PC-9 (cell line): ENCODE data around the gene MDH2. TPM values are rescaled to one million over a fixed set of nuclear protein-coding genes. Genes with fewer than 3 reads are reported as not detected.
"Not testable (repeated sequence)": the region's sequence is repeated elsewhere in the genome, so short reads cannot be mapped to it uniquely, and the experiment has no call there.

Source experiments
- BruUV-seq: library from RNA; stranded (reverse); fragments of 400-500 nt; replicated peaks from 2 replicates; lab custom pipeline; 2021; lab: Mats Ljungman, UMichigan
- CTCF ChIA-PET: fragments of 300-600 bp; sonication (Branson Sonifier 250); formaldehyde crosslinking; loops from one replicate; lab custom pipeline; 2022; ENCODE audit warnings: antibody characterized with exemption; lab: Charles Lee
- POLR2A ChIA-PET: fragments of 300-600 bp; sonication (Branson Sonifier 250); formaldehyde crosslinking; loops from one replicate; lab custom pipeline; 2022; ENCODE audit warnings: antibody characterized with exemption; ENCODE audit not compliant: unreplicated experiment; lab: Charles Lee
- DNase-seq, 2 experiments: peaks; one replicate each; pipeline versions ENCODE4 v3.0.0 to v3.0.0-alpha.2; 2015 to 2022; ENCODE audit warnings: mixed read lengths in 1 of 2
- H2AFZ ChIP-seq: fragments of 200-600 bp; sonication (generic); 2 replicates; pipeline ENCODE4 v1.8.1; 2017; ENCODE audit warnings: antibody characterized with exemption
- H3F3A ChIP-seq: fragments of 200-600 bp; sonication (generic); 2 replicates; pipeline ENCODE4 v1.8.1; 2017; ENCODE audit warnings: antibody characterized with exemption, mild to moderate bottlenecking, low read depth; ENCODE audit not compliant: insufficient read depth
- H3K27ac ChIP-seq: fragments of 200-600 bp; sonication (generic); 2 replicates; pipeline ENCODE4 v1.6.1; 2016; ENCODE audit warnings: mixed run types
- H3K27me3 ChIP-seq: fragments of 200-600 bp; sonication (generic); 2 replicates; pipeline ENCODE4 v1.6.1; 2016; ENCODE audit warnings: low read depth, mixed run types; ENCODE audit not compliant: insufficient read depth
- H3K36me3 ChIP-seq: fragments of 200-600 bp; sonication (generic); 2 replicates; pipeline ENCODE4 v1.6.1; 2016; ENCODE audit warnings: low read depth, mixed run types
- H3K4me1 ChIP-seq: fragments of 200-600 bp; sonication (generic); replicated peaks from 2 replicates; pipeline ENCODE4 v1.6.1; 2016; ENCODE audit warnings: mixed run types; ENCODE audit not compliant: insufficient read depth
- H3K4me2 ChIP-seq: fragments of 200-600 bp; sonication (generic); 2 replicates; pipeline ENCODE4 v1.6.1; 2017; ENCODE audit warnings: mixed run types
- H3K4me3 ChIP-seq: fragments of 200-600 bp; sonication (generic); 2 replicates; pipeline ENCODE4 v1.6.1; 2016; ENCODE audit warnings: mixed run types
- H3K79me2 ChIP-seq: fragments of 200-600 bp; sonication (generic); 2 replicates; pipeline ENCODE4 v1.6.1; 2017; ENCODE audit warnings: low read depth, mixed run types
- H3K9me2 ChIP-seq: fragments of 200-600 bp; sonication (generic); 2 replicates; pipeline ENCODE4 v1.8.1; 2017; ENCODE audit warnings: mild to moderate bottlenecking; ENCODE audit not compliant: insufficient read depth
- H3K9me3 ChIP-seq: fragments of 200-600 bp; sonication (generic); 2 replicates; pipeline ENCODE4 v1.8.1; 2016; ENCODE audit warnings: low read depth; ENCODE audit not compliant: insufficient read depth
- H4K20me1 ChIP-seq: fragments of 200-600 bp; sonication (generic); 2 replicates; pipeline ENCODE4 v1.8.1; 2017; ENCODE audit not compliant: insufficient read depth
- EZH2 ChIP-seq: fragments of 200-600 bp; sonication (generic); IDR thresholded peaks from 2 replicates; pipeline ENCODE4 v1.8.0; 2017; ENCODE audit warnings: antibody characterized with exemption, low read depth
- intact Hi-C: fragments of 100-400 bp; cut with micrococcal nuclease; formaldehyde crosslinking; loops from one replicate; pipeline ENCODE4 v1.10.0; 2022; ENCODE audit not compliant: unreplicated experiment
- total RNA-seq: library from RNA; stranded (reverse); gene quantifications from 2 replicates; pipeline ENCODE4 v1.2.3, GENCODE V29; 2021
- TF ChIP-seq, protein P1 (sequence below): fragments of 200-600 bp; sonication (generic); conservative IDR thresholded peaks from 2 replicates; pipeline ENCODE4 v1.6.1; 2017; ENCODE audit warnings: mixed run types, antibody characterized with exemption, mild to moderate bottlenecking, moderate library complexity

Gene MDH2
- total RNA-seq, 1 experiment from 2014 or later: 328 TPM

GRCh38 chr7:76086070-76086469, 38.2 kb downstream of the MDH2 start:
- Histone ChIP-seq H3K36me3 (no peaks in the 10 kb centered on the region), H3K9me3 (no peaks in the 10 kb centered on the region), H3K27me3 (no peaks in the 10 kb centered on the region), H4K20me1 (no peaks in the 10 kb centered on the region), H3K4me3 (no peak overlapping the region), H3K79me2 (no peaks in the 10 kb centered on the region), H2AFZ (no peak overlapping the region), H3K4me2 (peak overlapping the region; percentile 47), H3K9me2 (no peaks in the 10 kb centered on the region), H3K27ac (peak overlapping the region; percentile 96), H3F3A (peaks cover 58% of the 10 kb centered on the region), H3K4me1 (peaks cover 88% of the 10 kb centered on the region)
- TF ChIP-seq, protein P1, sequence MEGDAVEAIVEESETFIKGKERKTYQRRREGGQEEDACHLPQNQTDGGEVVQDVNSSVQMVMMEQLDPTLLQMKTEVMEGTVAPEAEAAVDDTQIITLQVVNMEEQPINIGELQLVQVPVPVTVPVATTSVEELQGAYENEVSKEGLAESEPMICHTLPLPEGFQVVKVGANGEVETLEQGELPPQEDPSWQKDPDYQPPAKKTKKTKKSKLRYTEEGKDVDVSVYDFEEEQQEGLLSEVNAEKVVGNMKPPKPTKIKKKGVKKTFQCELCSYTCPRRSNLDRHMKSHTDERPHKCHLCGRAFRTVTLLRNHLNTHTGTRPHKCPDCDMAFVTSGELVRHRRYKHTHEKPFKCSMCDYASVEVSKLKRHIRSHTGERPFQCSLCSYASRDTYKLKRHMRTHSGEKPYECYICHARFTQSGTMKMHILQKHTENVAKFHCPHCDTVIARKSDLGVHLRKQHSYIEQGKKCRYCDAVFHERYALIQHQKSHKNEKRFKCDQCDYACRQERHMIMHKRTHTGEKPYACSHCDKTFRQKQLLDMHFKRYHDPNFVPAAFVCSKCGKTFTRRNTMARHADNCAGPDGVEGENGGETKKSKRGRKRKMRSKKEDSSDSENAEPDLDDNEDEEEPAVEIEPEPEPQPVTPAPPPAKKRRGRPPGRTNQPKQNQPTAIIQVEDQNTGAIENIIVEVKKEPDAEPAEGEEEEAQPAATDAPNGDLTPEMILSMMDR: no peak
- TF ChIP-seq EZH2: no peak
- CTCF ChIA-PET: interaction anchor here (1.0 kb wide), 1 partner anchor 17 kb away, joined by 3 read pairs; no protein-coding TSS in a partner anchor
- intact Hi-C loops: loop anchor here (5.0 kb wide), 1 partner anchor 206 kb away; no protein-coding TSS in a partner anchor
- DNase-seq: peak in 1 of 2 experiments; percentile 51
- no TSS peak for BruUV-seq
- POLR2A ChIA-PET: interaction anchor here (0.6 to 0.7 kb wide), 2 partner anchors 19 to 37 kb away, joined by 4 read pairs; no protein-coding TSS in a partner anchor

GRCh38 chr7:76087362-76087791, 39.5 kb downstream of the MDH2 start:
- CTCF ChIA-PET: interaction anchor here (1.1 kb wide), 1 partner anchor 18 kb away, joined by 3 read pairs; no protein-coding TSS in a partner anchor
- H3K4me3 ChIP-seq, BruUV-seq, H3K79me2 ChIP-seq, H4K20me1 ChIP-seq, H3K9me3 ChIP-seq, H3K36me3 ChIP-seq, H3K9me2 ChIP-seq, H3K27me3 ChIP-seq, H2AFZ ChIP-seq: not testable (repeated sequence)
- DNase-seq: peak; percentile 77 to 98
- H3K4me1 ChIP-seq: peaks cover 95% of the 10 kb centered on the region
- POLR2A ChIA-PET: interaction anchor here (0.7 to 1.0 kb wide), 2 partner anchors 15 to 21 kb away, joined by 3 to 11 read pairs; no protein-coding TSS in a partner anchor
- peak overlapping the region; percentile 51 for H3K4me2 ChIP-seq
- intact Hi-C loops: loop anchor here (5.0 kb wide), 1 partner anchor 205 kb away; no protein-coding TSS in a partner anchor
- peaks cover 61% of the 10 kb centered on the region for H3F3A ChIP-seq
- H3K27ac ChIP-seq: peak overlapping the region; percentile 96

DNA sequence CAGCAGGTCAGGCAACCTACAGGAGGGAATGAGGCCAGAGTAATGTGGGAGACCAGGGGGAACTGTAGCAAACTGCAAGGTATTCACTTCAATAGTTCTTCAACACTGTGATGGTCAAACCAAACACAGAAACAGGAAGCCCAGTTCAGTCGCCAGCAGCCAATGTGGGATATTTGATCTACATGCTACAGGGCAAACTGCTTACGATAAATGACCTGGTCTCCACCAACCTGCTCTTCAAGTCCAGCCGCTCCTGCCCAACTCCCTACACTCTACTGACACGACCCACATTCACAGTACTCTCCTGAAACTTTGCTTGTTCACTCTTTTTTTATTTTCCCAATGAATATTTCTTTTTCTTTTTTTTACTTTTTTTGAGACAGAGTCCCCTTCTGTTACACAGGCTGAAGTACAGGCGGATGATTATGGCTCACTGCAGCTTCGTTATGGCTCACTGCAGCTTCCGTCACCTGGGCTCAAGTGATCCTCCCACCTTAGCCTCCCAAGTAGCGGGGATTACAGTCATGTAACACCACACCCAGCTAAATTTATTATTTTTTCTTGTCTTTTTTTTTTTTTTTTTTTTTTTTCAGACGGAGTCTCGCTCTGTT, 42.1 kb downstream of the MDH2 start:
- TF ChIP-seq, protein P1: no peak
- no peak for TF ChIP-seq EZH2
- BruUV-seq: no TSS peak
- ChIA-PET CTCF (interaction anchor here (0.7 to 1.1 kb wide), 3 partner anchors 19 to 1939 kb away, joined by 3 to 8 read pairs (median 5); no protein-coding TSS in a partner anchor), POLR2A (interaction anchor here (0.7 kb wide), 2 partner anchors 18 to 42 kb away, joined by 3 to 8 read pairs; partner anchors contain the start of genes MDH2 and STYXL1)
- no peaks in the 10 kb centered on the region for H3K27me3 ChIP-seq
- no peaks in the 10 kb centered on the region for H3K79me2 ChIP-seq
- DNase-seq: peak; percentile 86 to 94
- intact Hi-C loops: loop anchor here (1.0 to 5.0 kb wide), 3 partner anchors 19 to 202 kb away; no protein-coding TSS in a partner anchor
- H3K4me3 ChIP-seq: peak overlapping the region; percentile 30; the same call in 1 of the 2 replicates
- H4K20me1 ChIP-seq: no peaks in the 10 kb centered on the region
- peaks cover 74% of the 10 kb centered on the region for H3K4me1 ChIP-seq
- no peaks in the 10 kb centered on the region for H3K9me2 ChIP-seq
- H3K4me2 ChIP-seq: peak overlapping the region; percentile 84
- H3F3A ChIP-seq: peaks cover 52% of the 10 kb centered on the region
- no peaks in the 10 kb centered on the region for H3K9me3 ChIP-seq
- no peaks in the 10 kb centered on the region for H3K36me3 ChIP-seq
- H3K27ac ChIP-seq: peak overlapping the region; percentile 96
- no peak overlapping the region for H2AFZ ChIP-seq
